ENCODE results near the gene FAM185A.
A peak's percentile ranks its signal among the peaks of the same experiment; 100 is the strongest.
"Not testable (repeated sequence)": the region's sequence is repeated elsewhere in the genome, so short reads cannot be mapped to it uniquely, and the experiment has no call there.

The FAM185A gene

GRCh38 chr7:102748605-102749444, at the start of gene FAM185A:
Gene FAM185A (plus strand): TSS chr7:102748999. CDS start chr7:102749208, 209 bp downstream.
- H3K27ac ChIP-seq (ENCODE audit: low read length), result peak within 1 kb of the TSS; percentile 49
- not testable (repeated sequence) for H3K4me1 ChIP-seq (ENCODE audit: control insufficient read depth, insufficient read depth, low read length); H3K27me3 ChIP-seq (ENCODE audit: control insufficient read depth in 1 of 2, insufficient read depth in 2 of 2, low read length in 2 of 2); H3K36me3 ChIP-seq (ENCODE audit: control insufficient read depth in 2 of 2, insufficient read depth in 2 of 2, low read length in 2 of 2); H3K9me3 ChIP-seq (ENCODE audit: control insufficient read depth in 2 of 2, low read length in 2 of 2)
- H3K4me3 ChIP-seq (ENCODE audit: low read length in 2 of 2), result peak within 1 kb of the TSS; percentile 76 to 78
- H3K9ac ChIP-seq (ENCODE audit: low read length in 2 of 2), result peak within 1 kb of the TSS; percentile 55 to 61

GRCh38 chr7:102713011-102713690, 35.6 kb upstream of the FAM185A start:
- not testable (repeated sequence) for H3K27me3 ChIP-seq (ENCODE audit: control insufficient read depth in 1 of 2, insufficient read depth in 2 of 2, low read length in 2 of 2)

GRCh38 chr7:102713691-102714080, 35.1 kb upstream of the FAM185A start:
- H3K9me3 ChIP-seq (ENCODE audit: control insufficient read depth in 2 of 2, low read length in 2 of 2); H3K9ac ChIP-seq (ENCODE audit: low read length in 2 of 2); H3K4me1 ChIP-seq (ENCODE audit: control insufficient read depth, insufficient read depth, low read length); H3K36me3 ChIP-seq (ENCODE audit: control insufficient read depth in 2 of 2, insufficient read depth in 2 of 2, low read length in 2 of 2); H3K4me3 ChIP-seq (ENCODE audit: low read length in 2 of 2); H3K27ac ChIP-seq (ENCODE audit: low read length); H3K27me3 ChIP-seq (ENCODE audit: control insufficient read depth in 1 of 2, insufficient read depth in 2 of 2, low read length in 2 of 2): not testable (repeated sequence)

More at GRCh38 chr7:102713011-102713690, 35.6 kb upstream of the FAM185A start:
- not testable (repeated sequence) for H3K9me3 ChIP-seq (ENCODE audit: control insufficient read depth in 2 of 2, low read length in 2 of 2); H3K27ac ChIP-seq (ENCODE audit: low read length); H3K9ac ChIP-seq (ENCODE audit: low read length in 2 of 2); H3K4me3 ChIP-seq (ENCODE audit: low read length in 2 of 2); H3K4me1 ChIP-seq (ENCODE audit: control insufficient read depth, insufficient read depth, low read length); H3K36me3 ChIP-seq (ENCODE audit: control insufficient read depth in 2 of 2, insufficient read depth in 2 of 2, low read length in 2 of 2)

- H3K9ac ChIP-seq (ENCODE audit: low read length in 2 of 2); H3K36me3 ChIP-seq (ENCODE audit: control insufficient read depth in 2 of 2, insufficient read depth in 2 of 2, low read length in 2 of 2); H3K4me3 ChIP-seq (ENCODE audit: low read length in 2 of 2); H3K4me1 ChIP-seq (ENCODE audit: control insufficient read depth, insufficient read depth, low read length); H3K9me3 ChIP-seq (ENCODE audit: control insufficient read depth in 2 of 2, low read length in 2 of 2); H3K27me3 ChIP-seq (ENCODE audit: control insufficient read depth in 1 of 2, insufficient read depth in 2 of 2, low read length in 2 of 2): not testable (repeated sequence)
- peak overlapping the region; percentile 6 for H3K27ac ChIP-seq (ENCODE audit: low read length)
Observed at GRCh38 chr7:102714774-102715522, 33.9 kb upstream of the FAM185A start.

GRCh38 chr7:102715718-102716117, 33.1 kb upstream of the FAM185A start:
- H3K9me3 ChIP-seq (ENCODE audit: control insufficient read depth in 2 of 2, low read length in 2 of 2); H3K27me3 ChIP-seq (ENCODE audit: control insufficient read depth in 1 of 2, insufficient read depth in 2 of 2, low read length in 2 of 2): not testable (repeated sequence)
- peak overlapping the region; percentile 6 for H3K27ac ChIP-seq (ENCODE audit: low read length)

GRCh38 chr7:102718491-102718890, 30.3 kb upstream of the FAM185A start:
- not testable (repeated sequence) for H3K36me3 ChIP-seq (ENCODE audit: control insufficient read depth in 2 of 2, insufficient read depth in 2 of 2, low read length in 2 of 2); H3K27me3 ChIP-seq (ENCODE audit: control insufficient read depth in 1 of 2, insufficient read depth in 2 of 2, low read length in 2 of 2); H3K9ac ChIP-seq (ENCODE audit: low read length in 2 of 2); H3K9me3 ChIP-seq (ENCODE audit: control insufficient read depth in 2 of 2, low read length in 2 of 2); H3K4me3 ChIP-seq (ENCODE audit: low read length in 2 of 2); H3K4me1 ChIP-seq (ENCODE audit: control insufficient read depth, insufficient read depth, low read length); H3K27ac ChIP-seq (ENCODE audit: low read length)

More at GRCh38 chr7:102715718-102716117, 33.1 kb upstream of the FAM185A start:
- H3K9ac ChIP-seq (ENCODE audit: low read length in 2 of 2); H3K4me1 ChIP-seq (ENCODE audit: control insufficient read depth, insufficient read depth, low read length); H3K36me3 ChIP-seq (ENCODE audit: control insufficient read depth in 2 of 2, insufficient read depth in 2 of 2, low read length in 2 of 2); H3K4me3 ChIP-seq (ENCODE audit: low read length in 2 of 2): not testable (repeated sequence)

- not testable (repeated sequence) for H3K9ac ChIP-seq (ENCODE audit: low read length in 2 of 2); H3K4me1 ChIP-seq (ENCODE audit: control insufficient read depth, insufficient read depth, low read length); H3K27me3 ChIP-seq (ENCODE audit: control insufficient read depth in 1 of 2, insufficient read depth in 2 of 2, low read length in 2 of 2); H3K27ac ChIP-seq (ENCODE audit: low read length); H3K36me3 ChIP-seq (ENCODE audit: control insufficient read depth in 2 of 2, insufficient read depth in 2 of 2, low read length in 2 of 2); H3K4me3 ChIP-seq (ENCODE audit: low read length in 2 of 2); H3K9me3 ChIP-seq (ENCODE audit: control insufficient read depth in 2 of 2, low read length in 2 of 2)
Observed at GRCh38 chr7:102726170-102726569, 22.6 kb upstream of the FAM185A start.

GRCh38 chr7:102729670-102730069, 19.1 kb upstream of the FAM185A start:
- H3K9me3 ChIP-seq (ENCODE audit: control insufficient read depth in 2 of 2, low read length in 2 of 2); H3K27ac ChIP-seq (ENCODE audit: low read length); H3K27me3 ChIP-seq (ENCODE audit: control insufficient read depth in 1 of 2, insufficient read depth in 2 of 2, low read length in 2 of 2); H3K4me1 ChIP-seq (ENCODE audit: control insufficient read depth, insufficient read depth, low read length); H3K9ac ChIP-seq (ENCODE audit: low read length in 2 of 2); H3K36me3 ChIP-seq (ENCODE audit: control insufficient read depth in 2 of 2, insufficient read depth in 2 of 2, low read length in 2 of 2); H3K4me3 ChIP-seq (ENCODE audit: low read length in 2 of 2): not testable (repeated sequence)

GRCh38 chr7:102730431-102730830, 18.4 kb upstream of the FAM185A start:
- H3K4me3 ChIP-seq (ENCODE audit: low read length in 2 of 2); H3K27me3 ChIP-seq (ENCODE audit: control insufficient read depth in 1 of 2, insufficient read depth in 2 of 2, low read length in 2 of 2); H3K4me1 ChIP-seq (ENCODE audit: control insufficient read depth, insufficient read depth, low read length); H3K36me3 ChIP-seq (ENCODE audit: control insufficient read depth in 2 of 2, insufficient read depth in 2 of 2, low read length in 2 of 2); H3K9ac ChIP-seq (ENCODE audit: low read length in 2 of 2); H3K9me3 ChIP-seq (ENCODE audit: control insufficient read depth in 2 of 2, low read length in 2 of 2); H3K27ac ChIP-seq (ENCODE audit: low read length): not testable (repeated sequence)

GRCh38 chr7:102742002-102742771, 6.6 kb upstream of the FAM185A start:
- H3K27me3 ChIP-seq (ENCODE audit: control insufficient read depth in 1 of 2, insufficient read depth in 2 of 2, low read length in 2 of 2); H3K9me3 ChIP-seq (ENCODE audit: control insufficient read depth in 2 of 2, low read length in 2 of 2); H3K36me3 ChIP-seq (ENCODE audit: control insufficient read depth in 2 of 2, insufficient read depth in 2 of 2, low read length in 2 of 2); H3K4me1 ChIP-seq (ENCODE audit: control insufficient read depth, insufficient read depth, low read length); H3K27ac ChIP-seq (ENCODE audit: low read length): not testable (repeated sequence)
- Histone ChIP-seq H3K4me3 (ENCODE audit: low read length in 2 of 2) (peak overlapping the region in 1 of 2 donors; percentile 19), H3K9ac (ENCODE audit: low read length in 2 of 2) (peak overlapping the region in 1 of 2 donors; percentile 55)

Data from stomach smooth muscle (tissue), 2 donors.